ENCODE results near the gene GGTLC2.
"Not testable (repeated sequence)": the region's sequence is repeated elsewhere in the genome, so short reads cannot be mapped to it uniquely, and the experiment has no call there.

Gene GGTLC2

DNA sequence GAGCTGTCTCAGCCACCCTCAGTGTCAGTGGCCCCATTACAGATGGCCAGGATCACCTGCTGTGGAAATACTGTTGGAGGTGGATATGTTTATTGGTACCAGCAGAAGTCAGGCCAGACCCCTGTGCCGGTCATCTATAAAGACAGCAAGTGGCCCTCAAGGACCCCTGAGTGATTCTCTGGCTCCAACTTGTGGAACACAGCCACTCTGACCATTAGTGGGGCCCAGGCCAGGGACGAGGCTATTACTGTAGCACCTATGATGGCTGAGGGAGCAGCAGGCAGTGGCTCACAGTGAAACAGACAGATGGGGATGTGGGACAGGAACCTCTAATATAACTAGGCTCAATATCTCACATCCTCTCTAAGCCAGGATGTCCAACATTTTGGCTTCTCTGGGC is 25.5 kb upstream of the GGTLC2 start:
- DNase-seq (ENCODE audit: low spot score in 2 of 2) (no peak), ATAC-seq (ENCODE audit: low read depth) (no peak)
- peaks cover 1% of the 10 kb centered on the region for H3K9me3 Mint-ChIP-seq
- H3K27ac Mint-ChIP-seq, result no peak overlapping the region
- peaks cover 2% of the 10 kb centered on the region for H3K27me3 Mint-ChIP-seq
- peaks cover 10% of the 10 kb centered on the region for H3K4me1 Mint-ChIP-seq
- H3K4me3 Mint-ChIP-seq, result no peak overlapping the region
- peaks cover 1% of the 10 kb centered on the region for H3K36me3 Mint-ChIP-seq

DNA sequence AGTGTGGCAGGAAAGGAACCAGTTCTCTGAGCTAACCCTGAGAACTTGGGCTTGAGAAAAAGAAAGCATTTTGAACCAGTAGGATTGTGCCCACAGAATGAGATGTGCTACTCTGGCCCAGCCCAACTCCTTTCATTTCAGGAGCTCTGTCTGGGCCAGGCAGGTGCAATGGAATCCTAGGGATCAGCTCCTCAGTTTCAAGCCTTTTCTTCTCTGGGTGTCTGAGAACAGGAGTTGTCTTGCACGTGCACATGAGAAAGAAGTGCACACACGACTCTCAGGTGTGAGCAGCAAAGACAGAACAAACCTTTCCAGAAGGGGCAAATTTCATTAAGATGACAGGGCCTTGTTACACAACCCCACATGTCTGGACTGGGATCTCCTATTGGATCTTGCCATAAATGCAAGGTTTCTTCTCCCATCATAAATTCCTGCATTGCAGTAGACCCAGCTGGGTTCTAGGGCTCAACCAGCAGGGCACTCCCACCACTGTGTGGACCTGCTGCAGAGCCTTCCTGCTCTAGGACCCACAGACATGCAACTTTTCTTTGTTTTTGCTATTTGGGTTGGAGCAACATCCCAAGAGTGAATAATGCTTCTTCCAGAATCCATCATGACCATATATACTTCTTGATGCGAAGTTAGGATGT is 24.5 kb upstream of the GGTLC2 start:
- no peak for DNase-seq (ENCODE audit: low spot score in 2 of 2)
- H3K9me3 Mint-ChIP-seq, result peaks cover 4% of the 10 kb centered on the region
- no peak for ATAC-seq (ENCODE audit: low read depth)
- no peak overlapping the region for H3K4me3 Mint-ChIP-seq
- H3K27ac Mint-ChIP-seq, result no peak overlapping the region
- H3K36me3 Mint-ChIP-seq, result peaks cover 4% of the 10 kb centered on the region
- peaks cover 4% of the 10 kb centered on the region for H3K27me3 Mint-ChIP-seq
- peaks cover 10% of the 10 kb centered on the region for H3K4me1 Mint-ChIP-seq

DNA sequence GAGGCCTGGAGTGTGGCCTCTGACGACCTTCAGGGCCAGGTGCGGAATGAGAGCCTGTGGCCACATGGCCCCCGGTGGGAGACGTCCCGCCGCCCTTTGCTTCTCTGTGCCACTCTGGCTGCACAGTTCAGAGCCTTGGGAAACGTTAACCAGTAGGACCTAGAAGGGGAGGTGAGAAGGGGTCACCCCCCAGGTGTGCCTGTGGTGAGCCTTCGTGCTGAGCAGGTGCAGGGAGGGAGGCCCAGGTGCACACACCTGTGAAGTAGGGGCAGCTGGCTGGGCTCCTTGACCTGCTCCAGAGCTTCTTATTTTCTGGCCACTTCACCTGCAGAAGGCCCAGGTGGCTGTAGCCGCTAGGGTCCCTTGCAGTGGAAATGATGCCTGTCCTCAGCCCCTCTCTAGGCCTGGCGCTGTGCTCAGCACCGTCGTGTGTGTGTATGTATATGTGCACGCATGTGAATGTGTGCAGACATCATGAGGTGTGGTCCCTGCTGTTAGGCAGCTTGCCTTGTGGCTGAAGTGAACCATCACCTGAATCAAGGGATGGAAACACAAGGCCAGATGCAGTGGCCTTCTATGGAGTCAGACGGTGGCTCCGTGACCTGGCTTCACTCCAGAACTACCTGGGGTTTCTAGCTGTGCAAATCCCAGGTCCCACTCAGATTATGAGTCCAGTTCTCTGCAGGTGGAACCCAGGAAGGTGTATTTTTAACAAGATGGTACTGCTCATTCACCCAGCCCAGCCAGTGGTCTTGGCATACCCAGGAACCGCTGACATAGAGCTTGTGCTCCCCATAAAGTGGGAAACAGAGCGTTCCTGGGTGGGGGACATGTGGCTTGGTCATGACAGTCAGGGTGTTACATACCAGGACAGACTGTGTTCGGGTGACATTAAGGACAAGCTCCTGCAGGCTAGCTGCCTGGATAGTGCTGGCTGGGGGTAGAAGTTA is 15.6 kb upstream of the GGTLC2 start:
- H3K4me1 Mint-ChIP-seq; H3K27me3 Mint-ChIP-seq; ATAC-seq (ENCODE audit: low read depth); H3K9me3 Mint-ChIP-seq; H3K36me3 Mint-ChIP-seq; DNase-seq (ENCODE audit: low spot score in 2 of 2); H3K27ac Mint-ChIP-seq; H3K4me3 Mint-ChIP-seq: not testable (repeated sequence)

DNA sequence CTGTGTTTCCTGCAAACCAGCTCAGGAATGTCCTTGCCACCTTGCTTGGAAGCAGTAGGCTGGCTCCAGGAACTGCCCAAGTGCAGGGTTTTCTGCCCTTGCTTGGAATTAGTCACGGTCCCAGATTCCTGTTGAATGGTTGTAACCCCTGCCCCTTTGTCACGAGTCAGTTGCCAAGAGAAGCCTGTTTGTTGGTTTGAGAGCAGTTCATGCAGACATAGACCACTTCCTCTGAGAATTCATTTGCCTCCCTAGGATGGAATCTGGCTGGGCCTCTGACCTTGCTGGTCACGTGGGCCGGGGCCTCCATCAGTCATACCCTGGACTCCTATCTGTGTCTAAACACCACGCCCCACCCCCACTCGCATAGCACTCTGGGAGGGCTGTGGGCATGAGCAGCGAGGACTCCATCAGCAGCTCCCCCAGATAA is 13.2 kb upstream of the GGTLC2 start:
- not testable (repeated sequence) for DNase-seq (ENCODE audit: low spot score in 2 of 2); H3K4me3 Mint-ChIP-seq; H3K36me3 Mint-ChIP-seq; ATAC-seq (ENCODE audit: low read depth); H3K4me1 Mint-ChIP-seq; H3K9me3 Mint-ChIP-seq; H3K27me3 Mint-ChIP-seq; H3K27ac Mint-ChIP-seq

DNA sequence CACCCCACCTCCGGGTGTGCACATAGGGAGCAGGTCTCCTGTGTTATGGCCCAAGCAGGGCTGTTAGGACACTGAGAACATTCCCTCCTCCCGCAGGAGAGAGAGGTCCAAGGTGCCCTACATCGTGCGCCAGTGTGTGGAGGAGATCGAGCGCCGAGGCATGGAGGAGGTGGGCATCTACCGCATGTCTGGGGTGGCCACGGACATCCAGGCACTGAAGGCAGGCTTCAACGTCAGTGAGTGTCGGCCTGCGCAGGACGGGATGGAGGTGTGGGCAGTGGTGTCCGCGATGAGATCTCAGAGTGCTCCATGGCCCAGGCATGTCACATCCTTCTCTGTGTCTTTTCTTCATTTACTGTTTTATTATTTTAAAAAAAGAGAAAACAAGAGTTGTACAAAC is 12.2 kb upstream of the GGTLC2 start:
- not testable (repeated sequence) for H3K9me3 Mint-ChIP-seq

DNA sequence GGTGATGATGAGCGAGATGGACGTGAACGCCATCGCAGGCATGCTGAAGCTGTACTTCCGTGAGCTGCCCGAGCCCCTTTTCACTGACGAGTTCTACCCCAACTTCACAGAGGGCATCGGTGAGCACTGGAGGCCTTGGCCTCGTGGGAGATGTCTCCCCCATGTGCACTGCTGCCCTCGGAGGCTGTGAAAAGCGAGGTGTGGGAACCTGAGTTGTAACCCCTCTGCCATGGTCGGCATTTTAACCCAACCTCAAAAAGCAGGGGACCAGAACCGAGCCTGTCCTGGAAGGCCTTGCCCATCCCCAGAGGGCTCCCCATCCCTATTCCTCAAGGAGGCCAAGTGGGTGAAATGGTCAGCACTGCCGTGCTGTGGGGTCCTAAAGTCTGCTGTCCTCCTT is 10.9 kb upstream of the GGTLC2 start:
- not testable (repeated sequence) for ATAC-seq (ENCODE audit: low read depth); H3K4me3 Mint-ChIP-seq; H3K27me3 Mint-ChIP-seq; DNase-seq (ENCODE audit: low spot score in 2 of 2); H3K36me3 Mint-ChIP-seq; H3K9me3 Mint-ChIP-seq; H3K27ac Mint-ChIP-seq; H3K4me1 Mint-ChIP-seq

More for the DNA sequence above, 12.2 kb upstream of the GGTLC2 start:
- not testable (repeated sequence) for H3K27me3 Mint-ChIP-seq; DNase-seq (ENCODE audit: low spot score in 2 of 2); H3K27ac Mint-ChIP-seq; ATAC-seq (ENCODE audit: low read depth); H3K4me3 Mint-ChIP-seq; H3K4me1 Mint-ChIP-seq; H3K36me3 Mint-ChIP-seq

DNA sequence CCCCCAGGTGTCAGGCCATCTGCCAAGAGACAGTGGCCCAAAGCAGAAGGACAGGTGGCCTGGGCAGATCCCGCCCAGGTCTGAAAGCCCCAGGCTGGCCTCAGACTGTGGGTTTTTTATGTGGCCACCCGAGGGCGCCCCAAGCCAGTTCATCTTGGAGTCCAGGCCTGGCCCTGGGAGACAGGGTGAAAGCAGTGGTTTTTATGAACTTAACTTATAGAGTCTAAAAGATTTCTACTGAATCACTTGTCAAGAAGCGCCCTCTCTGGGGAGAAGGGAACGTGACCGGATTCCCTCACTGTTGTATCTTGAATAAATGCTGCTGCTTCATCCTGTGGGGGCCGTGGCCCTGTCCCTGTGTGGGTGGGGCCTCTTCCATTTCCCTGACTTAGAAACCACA is 8.2 kb upstream of the GGTLC2 start:
- H3K4me1 Mint-ChIP-seq; DNase-seq (ENCODE audit: low spot score in 2 of 2); H3K36me3 Mint-ChIP-seq; H3K4me3 Mint-ChIP-seq; H3K27me3 Mint-ChIP-seq; H3K27ac Mint-ChIP-seq; ATAC-seq (ENCODE audit: low read depth); H3K9me3 Mint-ChIP-seq: not testable (repeated sequence)

DNA sequence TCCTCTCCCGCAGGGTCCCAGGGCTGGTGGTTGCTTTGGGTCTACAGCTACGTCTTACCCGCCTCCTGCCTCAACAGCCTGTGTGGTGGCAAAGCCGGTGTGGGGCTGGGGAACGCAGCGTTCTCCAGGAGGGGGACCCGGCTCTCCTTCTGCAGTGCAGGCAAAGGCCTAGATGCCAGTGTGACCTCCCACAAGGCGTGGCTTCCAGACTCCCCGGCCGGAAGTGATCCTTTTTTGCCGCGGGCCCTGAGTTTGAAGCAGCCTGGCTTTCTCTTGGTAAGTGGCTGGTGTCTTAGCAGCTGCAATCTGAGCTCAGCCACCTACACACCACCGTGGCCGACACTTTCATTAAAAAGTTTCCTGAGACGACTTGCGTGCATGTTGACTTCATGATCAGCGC is 6.1 kb upstream of the GGTLC2 start:
- DNase-seq (ENCODE audit: low spot score in 2 of 2); H3K27me3 Mint-ChIP-seq; H3K9me3 Mint-ChIP-seq; H3K36me3 Mint-ChIP-seq; H3K4me3 Mint-ChIP-seq; ATAC-seq (ENCODE audit: low read depth); H3K4me1 Mint-ChIP-seq; H3K27ac Mint-ChIP-seq: not testable (repeated sequence)

DNA sequence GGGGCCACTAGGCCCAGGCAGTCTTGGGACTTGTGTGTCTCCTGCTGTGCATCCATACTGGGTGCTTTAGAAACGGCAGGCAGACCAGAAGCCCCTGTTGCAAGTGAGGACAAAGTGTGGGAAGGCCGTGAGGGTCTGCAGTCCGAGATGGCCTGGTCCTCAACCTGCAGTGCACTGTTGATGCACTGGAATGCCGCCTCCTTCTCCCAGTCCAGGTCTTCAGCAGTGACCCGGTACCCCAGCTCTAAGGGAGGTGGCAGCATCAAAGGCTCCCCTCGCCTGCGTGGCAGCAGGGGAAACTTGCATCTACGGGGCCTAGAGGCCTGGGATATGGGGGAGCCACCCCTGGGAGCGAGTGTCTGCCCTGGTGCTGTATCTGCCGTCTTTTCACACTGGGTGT is 2.2 kb upstream of the GGTLC2 start:
- not testable (repeated sequence) for H3K4me3 Mint-ChIP-seq; ATAC-seq (ENCODE audit: low read depth); H3K36me3 Mint-ChIP-seq; DNase-seq (ENCODE audit: low spot score in 2 of 2); H3K27ac Mint-ChIP-seq; H3K4me1 Mint-ChIP-seq; H3K27me3 Mint-ChIP-seq; H3K9me3 Mint-ChIP-seq

DNA sequence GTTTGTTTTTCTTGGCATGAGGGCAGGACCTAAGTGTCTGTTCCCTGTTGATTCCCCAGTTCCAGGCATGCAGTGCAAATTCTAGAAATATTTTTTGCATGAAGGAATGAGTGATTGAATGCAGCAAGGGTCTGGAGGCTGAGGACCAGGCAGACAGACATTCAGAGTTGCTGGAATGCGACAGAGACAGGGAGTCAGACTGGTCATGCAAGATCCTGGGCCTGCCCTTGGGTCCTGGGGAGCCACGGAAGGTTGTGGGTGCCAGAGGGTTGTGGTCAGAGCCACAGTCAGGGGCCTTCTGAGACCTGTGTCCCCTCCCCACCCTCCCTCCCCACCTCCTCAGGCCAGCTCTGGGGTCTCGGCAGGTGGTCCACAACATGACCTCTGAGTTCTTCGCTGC is 1.6 kb downstream of the GGTLC2 start:
- H3K9me3 Mint-ChIP-seq; ATAC-seq (ENCODE audit: low read depth); H3K27me3 Mint-ChIP-seq; H3K36me3 Mint-ChIP-seq; H3K4me1 Mint-ChIP-seq; H3K27ac Mint-ChIP-seq; DNase-seq (ENCODE audit: low spot score in 2 of 2); H3K4me3 Mint-ChIP-seq: not testable (repeated sequence)

DNA sequence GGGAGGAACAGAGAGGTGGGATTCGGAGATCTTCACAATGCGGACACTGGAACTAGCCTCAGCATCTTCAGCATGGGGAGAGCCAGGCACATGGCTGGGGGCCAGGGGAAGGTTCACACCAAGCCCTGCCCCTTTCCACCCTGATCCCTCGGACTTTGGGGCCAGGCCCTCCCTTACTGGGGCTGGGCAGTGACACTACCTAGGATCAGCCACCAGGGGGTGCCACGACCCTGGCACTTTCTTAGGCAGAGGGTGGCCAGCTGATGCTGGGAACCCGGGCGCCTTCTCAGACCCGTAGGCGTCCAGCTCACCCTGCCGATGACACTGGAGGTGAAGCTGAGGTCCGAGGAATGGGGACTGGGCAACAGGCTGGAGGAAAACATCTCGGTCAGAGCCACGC is 3.5 kb downstream of the GGTLC2 start:
- not testable (repeated sequence) for H3K27ac Mint-ChIP-seq; ATAC-seq (ENCODE audit: low read depth); H3K9me3 Mint-ChIP-seq; H3K27me3 Mint-ChIP-seq; H3K4me1 Mint-ChIP-seq; H3K4me3 Mint-ChIP-seq; H3K36me3 Mint-ChIP-seq
- DNase-seq (ENCODE audit: low spot score in 2 of 2), result peak; percentile 15 to 40

DNA sequence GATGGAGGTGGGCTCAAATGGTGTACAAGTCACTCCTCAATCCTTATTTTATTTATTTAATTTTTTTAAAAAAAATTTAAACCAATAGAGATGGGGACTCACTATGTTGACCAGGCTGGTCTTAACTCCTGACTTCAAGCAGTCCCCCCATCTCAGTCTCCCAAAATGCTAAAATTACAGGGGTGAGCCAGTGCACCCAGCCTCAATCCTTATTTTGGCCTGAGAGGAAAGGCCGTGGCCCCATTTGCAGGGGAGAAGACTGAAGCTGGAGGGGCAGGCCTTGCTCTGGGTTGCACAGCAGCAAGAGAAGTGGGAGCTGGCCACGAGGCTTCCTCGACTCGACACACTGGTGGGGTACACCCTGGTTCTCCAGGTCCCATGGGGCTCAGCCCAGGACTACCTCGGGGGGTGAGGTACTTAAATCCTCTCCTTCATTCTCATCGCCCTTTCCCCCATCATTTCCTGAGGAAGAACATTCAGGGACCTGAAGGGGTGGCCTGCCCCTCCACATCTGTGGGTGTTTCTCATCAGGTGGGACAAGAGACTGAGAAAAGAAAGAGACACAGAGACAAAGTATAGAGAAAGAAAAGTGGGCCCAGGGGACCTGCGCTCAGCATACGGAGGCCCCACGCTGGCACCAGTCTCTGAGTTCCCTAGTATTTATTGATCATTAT is 4.6 kb downstream of the GGTLC2 start:
- not testable (repeated sequence) for H3K36me3 Mint-ChIP-seq; ATAC-seq (ENCODE audit: low read depth); H3K9me3 Mint-ChIP-seq; DNase-seq (ENCODE audit: low spot score in 2 of 2); H3K27me3 Mint-ChIP-seq; H3K27ac Mint-ChIP-seq; H3K4me3 Mint-ChIP-seq
- H3K4me1 Mint-ChIP-seq, result peaks cover 12% of the 10 kb centered on the region

DNA sequence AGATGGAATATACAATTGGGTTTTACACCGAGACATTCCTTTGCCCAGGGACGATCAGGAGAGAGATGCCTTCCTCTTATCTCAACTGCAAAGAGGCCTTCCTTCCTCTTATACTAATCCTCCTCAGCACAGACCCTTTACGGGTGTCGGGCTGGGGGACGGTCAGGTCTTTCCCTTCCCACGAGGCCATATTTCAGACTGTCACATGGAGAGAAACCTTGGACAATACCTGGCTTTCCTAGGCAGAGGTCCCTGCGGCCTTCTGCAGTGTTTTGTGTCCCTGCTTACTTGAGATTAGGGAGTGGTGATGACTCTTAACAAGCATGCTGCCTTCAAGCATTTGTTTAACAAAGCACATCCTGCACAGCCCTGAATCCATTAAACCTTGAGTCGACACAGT is 5.3 kb downstream of the GGTLC2 start:
- H3K4me3 Mint-ChIP-seq; H3K27ac Mint-ChIP-seq; H3K9me3 Mint-ChIP-seq; H3K27me3 Mint-ChIP-seq; DNase-seq (ENCODE audit: low spot score in 2 of 2); H3K36me3 Mint-ChIP-seq; ATAC-seq (ENCODE audit: low read depth): not testable (repeated sequence)
- H3K4me1 Mint-ChIP-seq, result peaks cover 12% of the 10 kb centered on the region

DNA sequence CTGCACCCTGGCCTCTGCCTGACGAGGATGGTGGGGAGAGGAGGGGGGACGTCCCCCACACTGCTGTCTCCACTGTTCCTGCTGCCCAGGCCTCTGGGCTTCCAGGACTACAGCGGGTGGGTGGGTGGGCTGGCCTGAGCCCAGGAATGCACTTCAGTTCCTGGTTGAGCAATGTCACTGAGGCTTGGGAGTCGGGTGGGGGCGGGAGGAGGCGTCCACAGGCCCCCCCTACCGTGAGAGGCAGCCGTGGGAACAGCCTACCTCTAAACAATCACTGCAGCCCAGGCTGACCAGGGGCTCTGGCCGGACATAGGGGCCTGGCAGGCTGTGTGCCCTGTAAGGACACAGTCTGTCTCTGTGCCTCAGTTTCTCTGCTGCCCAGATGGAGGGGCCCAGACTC is 6.0 kb downstream of the GGTLC2 start:
- H3K4me1 Mint-ChIP-seq, result peaks cover 14% of the 10 kb centered on the region
- H3K36me3 Mint-ChIP-seq; ATAC-seq (ENCODE audit: low read depth); H3K27me3 Mint-ChIP-seq; DNase-seq (ENCODE audit: low spot score in 2 of 2); H3K9me3 Mint-ChIP-seq; H3K4me3 Mint-ChIP-seq; H3K27ac Mint-ChIP-seq: not testable (repeated sequence)
